Kidney tubule cell (primary cell): ENCODE measurements around the gene DHX35.

Source experiments
- DNase-seq: peaks from one replicate; pipeline ENCODE4 v3.0.0-alpha.2; 2018; ENCODE audit warnings: low spot score

DHX35 gene, protein sequence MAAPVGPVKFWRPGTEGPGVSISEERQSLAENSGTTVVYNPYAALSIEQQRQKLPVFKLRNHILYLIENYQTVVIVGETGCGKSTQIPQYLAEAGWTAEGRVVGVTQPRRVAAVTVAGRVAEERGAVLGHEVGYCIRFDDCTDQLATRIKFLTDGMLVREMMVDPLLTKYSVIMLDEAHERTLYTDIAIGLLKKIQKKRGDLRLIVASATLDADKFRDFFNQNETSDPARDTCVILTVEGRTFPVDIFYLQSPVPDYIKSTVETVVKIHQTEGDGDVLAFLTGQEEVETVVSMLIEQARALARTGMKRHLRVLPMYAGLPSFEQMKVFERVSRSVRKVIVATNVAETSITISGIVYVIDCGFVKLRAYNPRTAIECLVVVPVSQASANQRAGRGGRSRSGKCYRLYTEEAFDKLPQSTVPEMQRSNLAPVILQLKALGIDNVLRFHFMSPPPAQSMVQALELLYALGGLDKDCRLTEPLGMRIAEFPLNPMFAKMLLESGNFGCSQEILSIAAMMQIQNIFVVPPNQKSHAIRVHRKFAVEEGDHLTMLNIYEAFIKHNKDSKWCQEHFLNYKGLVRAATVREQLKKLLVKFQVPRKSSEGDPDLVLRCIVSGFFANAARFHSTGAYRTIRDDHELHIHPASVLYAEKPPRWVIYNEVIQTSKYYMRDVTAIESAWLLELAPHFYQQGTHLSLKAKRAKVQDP

DNA sequence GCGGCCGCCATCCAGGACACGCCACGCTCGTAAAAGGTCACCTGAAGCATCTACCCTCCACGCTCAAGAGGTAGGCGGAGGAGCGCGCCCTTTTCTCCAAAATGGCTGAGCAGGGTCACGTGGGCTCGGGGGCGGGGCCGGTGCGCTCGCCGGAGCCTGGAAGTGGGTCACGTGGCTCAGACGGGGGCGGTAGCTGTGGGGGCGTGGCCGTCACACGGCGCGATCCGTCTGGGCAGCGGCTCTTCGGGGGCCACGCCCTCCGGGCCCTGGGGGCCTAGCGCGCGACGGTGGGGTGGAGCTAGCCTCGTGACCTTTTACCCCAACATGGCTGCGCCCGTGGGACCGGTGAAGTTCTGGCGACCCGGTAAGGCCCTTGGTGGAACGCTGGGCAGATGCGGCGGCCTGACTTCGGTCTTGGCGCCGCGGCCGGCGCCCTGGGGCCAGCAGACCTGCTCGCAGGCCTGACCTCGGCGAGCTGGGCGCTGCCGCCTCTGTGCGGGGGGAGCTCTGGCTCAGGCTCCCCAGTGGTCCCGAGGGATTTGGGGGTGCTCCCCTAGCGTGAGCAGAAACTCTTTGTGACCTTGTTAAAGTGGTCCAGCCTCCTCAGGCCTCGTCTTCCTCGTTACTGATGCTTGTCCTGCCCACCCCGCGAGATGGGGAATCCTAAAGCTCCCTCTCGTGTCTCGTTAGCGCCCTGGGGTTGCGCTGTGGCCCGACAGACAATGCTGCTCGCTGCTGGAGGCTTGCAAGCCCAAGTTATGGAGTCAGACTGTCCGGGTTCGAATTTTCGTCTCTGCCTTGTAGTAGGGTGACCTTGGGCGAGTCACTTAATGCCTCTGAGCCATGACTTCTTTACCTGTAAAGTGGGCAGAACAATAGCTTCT, at the start of gene DHX35:
TSS of gene DHX35 (plus strand) at position 301 of the 884 bp plus-strand sequence. CDS start at position 325, 24 bp downstream.
- peak; percentile 97 for DNase-seq

DNA sequence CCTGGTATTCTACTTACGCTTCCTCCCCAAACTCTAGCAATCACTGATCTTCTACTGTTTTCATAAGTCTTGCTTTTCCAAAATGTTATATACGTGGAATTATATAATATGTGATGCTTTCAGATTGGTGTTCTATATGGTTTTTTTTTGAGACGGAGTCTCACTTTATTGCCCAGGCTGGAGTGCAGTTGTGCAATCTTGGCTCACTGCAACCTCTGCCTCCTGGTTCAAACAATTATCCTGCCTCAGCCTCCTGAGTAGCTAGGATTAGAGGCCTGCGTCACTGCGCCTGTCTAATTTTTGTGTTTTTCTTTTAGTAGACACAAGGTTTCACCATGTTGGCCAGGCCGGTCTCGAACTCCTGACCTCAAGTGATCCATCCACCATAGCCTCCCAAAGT, 46.8 kb upstream of the DHX35 start:
- no peak for DNase-seq

DNA sequence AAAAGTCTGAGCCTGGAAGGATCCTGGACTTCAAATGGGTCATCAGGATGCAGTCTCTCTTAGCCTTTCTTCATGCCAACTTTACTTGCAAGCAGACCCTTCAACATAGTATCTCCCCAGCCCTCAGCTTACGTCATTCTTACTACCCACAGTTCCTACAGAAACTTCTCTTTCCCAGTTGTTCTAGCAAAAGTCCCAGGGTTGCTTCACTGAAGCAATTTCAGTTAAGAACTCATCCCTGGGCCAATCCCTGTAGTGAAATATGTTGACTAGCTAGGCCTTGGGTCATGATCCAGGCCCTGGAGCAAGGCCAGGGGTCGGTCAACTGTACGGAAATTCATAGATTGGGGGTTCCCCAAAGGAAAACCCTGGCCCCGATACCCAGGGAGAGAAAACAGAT, 44.5 kb upstream of the DHX35 start:
- DNase-seq: no peak

DNA sequence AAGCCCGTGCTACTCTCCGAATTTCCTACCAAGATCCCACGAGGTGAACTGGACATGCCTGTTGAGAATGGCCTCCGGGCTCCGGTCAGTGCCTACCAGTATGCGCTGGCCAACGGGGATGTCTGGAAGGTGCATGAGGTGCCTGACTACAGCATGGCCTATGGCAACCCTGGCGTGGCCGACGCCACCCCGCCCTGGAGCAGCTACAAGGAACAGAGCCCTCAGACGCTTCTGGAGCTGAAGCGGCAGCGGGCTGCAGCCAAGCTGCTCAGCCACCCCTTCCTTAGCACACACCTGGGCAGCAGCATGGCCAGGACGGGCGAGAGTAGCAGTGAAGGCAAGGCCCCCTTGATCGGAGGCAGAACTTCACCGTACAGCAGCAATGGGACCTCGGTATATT, 44.0 kb upstream of the DHX35 start:
- no peak for DNase-seq

DNA sequence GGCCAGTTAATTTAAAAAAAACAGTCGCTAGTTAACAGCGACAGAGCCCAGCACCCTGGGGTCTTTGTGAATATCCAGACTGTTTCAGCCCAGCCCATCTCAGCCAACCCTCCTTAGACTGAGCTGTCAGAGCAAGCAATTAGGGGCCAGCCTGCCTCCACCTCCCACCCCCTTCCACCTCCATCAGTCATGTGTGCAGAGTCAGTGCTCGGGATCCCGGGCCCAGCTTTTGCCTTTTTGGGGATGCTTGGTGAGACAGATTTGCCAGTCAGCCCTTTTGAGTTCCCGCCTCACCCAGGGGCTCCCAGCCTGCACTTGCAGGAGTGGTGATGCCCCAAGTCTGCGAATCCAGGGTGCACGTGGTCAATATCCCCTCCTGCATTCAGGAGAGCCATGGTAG, 42.5 kb upstream of the DHX35 start:
- no peak for DNase-seq

DNA sequence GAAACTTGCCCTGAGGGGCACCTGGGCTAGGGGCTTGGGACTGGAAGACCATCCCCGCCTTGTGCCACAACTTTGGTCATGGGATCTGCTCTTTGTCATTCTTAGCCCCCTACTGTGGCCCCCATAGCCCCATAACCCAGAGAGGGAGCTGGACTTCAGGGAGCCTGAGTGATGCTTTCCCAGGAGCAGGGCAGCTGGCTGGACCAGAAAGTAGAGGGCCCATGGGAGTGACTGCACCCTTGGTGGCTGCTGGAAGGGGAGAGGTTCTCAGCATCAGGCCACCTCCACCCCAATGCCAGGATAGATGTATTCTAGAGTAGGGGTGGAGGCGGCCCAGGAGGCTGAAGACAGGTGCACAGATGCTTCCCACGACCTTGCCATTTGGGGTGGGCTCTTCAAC, 41.7 kb upstream of the DHX35 start:
- DNase-seq: no peak

DNA sequence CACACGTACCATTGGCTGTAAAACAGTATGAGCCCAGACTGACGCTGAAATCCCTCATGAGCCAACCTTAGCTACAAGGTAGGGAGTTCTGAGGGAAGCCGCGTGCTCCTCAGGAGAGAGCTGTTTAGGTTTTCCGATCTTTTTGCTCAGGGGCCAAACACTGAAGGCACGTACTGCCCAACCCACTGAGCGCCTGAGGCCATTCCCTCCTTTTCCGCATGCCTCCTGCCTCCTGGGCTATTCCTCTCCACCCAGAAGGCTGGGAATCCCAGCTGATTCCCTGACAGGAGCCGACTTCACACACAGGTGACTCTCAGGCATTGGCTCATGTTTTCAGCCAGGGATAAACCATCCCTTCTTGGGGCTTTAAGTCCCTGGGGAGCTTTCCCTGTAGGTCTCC, 41.3 kb upstream of the DHX35 start:
- DNase-seq: no peak

DNA sequence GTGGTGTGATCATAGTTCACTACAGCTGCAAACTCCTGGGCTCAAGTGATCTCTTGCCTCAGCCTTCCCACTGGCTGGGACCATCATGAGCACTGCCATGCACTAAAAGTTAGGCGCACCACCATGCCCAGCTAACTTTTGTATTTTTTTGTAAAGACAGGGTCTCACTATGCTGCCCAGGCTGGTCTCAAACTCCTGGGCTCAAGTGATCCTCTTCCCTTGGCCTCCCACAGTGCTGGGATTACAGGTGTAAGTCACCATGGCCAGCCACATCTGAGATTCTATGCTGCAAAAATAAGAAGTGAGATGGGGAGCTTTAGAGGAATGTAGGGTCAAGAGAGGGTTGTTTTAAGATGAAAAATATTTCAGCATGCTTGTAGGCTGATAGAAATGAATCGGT, 37.4 kb upstream of the DHX35 start:
- DNase-seq: no peak

DNA sequence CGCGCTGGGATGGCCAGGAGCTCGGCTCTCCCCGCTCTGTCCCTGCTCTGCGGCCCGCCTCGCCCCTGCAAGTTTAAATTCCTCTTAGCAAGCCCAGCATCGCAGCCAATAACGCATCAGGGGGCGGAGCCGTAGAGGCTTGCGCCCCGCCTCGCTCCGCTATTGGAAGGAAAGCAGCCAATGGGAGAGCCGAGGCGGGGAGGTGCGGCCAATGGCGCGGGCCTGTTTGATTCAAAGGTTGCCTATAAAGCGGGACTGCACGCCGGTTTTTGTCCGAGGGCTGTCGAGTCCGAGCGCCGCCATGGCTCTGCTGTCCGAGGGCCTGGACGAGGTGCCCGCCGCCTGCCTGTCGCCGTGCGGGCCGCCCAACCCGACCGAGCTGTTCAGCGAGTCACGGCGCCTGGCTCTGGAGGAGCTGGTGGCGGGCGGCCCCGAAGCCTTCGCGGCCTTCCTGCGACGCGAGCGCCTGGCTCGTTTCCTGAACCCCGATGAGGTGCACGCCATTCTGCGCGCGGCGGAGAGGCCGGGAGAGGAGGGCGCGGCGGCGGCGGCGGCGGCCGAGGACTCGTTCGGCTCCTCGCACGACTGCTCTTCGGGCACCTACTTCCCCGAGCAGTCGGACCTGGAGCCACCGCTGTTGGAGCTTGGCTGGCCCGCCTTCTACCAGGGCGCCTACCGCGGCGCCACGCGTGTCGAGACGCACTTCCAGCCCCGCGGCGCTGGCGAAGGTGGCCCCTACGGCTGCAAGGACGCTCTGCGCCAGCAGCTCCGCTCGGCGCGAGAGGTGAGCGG, 35.8 kb upstream of the DHX35 start, which contains the start of gene FAM83D:
TSS of gene FAM83D (plus strand) at position 276 of the 792 bp plus-strand sequence. CDS start at position 302, 26 bp downstream.
- peak; percentile 99 for DNase-seq

DNA sequence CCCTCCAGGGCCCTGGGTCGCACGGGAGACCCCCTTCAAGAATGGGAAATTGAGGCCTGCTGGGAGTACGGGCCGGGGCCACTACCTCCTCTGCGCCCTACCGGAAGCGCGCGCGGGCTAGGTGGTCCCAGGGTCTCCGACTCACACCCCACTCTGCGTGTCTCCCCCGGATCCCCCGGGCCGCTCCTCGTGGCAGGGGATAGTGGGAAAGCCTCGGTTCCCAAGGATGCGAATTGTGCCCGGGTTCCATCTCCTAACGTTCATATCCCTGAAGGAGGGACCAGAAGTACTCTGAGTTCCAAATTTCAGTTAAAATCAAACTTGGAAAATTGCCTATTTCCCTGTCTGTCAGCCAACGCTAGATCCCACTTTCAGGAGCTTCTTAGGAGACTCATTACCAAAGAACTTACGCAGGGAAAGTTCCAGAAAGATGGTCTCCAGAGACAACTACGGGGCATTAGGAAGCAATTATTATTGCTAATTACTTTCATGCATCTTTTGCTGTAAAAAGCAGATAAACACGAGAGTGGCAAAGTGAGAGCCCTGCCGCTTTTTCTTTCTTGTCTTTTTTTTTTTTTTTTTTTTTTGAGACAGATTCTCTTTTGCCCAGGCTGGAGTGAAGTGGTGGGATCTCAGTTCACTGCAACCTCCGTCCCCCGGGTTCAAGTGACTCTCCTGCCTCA, 35.1 kb upstream of the DHX35 start:
- DNase-seq: peak; percentile 28

DNA sequence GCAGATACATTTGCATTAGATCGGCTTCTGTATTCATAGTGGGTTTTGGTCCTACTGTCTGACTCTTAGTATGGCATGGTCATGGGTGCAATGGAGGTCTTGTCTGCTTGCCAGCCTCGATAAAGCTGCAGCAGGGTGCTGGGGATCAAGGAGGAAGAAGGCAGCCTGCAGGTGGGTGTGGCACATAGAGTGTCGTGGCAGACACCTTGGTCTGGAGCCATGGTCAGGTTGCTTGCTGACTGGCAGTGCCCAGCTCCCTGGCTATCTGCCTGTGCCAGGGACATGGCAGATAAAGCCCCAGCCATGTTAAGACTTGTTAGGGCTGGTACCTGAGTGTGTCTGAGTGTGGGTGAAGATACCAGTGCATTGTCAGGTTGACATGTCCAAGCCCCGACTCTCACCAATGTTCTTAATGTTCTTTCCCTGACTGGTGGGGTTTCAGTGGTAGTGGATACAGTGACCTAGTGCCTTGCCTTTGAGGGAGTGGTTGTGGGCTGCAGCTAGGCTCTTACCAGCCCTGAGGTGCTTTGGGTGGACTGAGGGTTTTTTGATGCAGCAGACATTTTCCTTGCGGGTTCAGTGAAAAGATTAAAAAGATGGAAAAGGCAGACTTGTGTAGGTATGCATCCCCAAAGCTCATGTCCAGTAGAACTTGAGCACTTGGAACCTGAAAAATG, 34.1 kb upstream of the DHX35 start:
- peak; percentile 23 for DNase-seq

DNA sequence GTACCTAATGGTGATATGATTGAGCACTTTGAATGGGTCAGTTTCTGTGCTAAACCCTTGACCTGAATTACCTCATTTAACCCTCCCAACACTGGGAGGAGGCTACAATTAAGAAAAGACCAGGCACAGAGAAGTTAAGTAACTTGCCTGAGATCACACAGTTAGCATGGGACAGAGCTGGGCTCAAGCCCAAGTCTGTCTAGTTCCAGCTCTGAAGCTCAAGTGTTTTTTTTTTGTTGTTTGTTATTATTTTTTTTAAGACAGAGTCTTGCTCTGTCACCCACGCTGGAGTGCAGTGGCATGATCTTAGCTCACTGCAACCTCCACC, 31.9 kb upstream of the DHX35 start:
- DNase-seq: no peak

DNA sequence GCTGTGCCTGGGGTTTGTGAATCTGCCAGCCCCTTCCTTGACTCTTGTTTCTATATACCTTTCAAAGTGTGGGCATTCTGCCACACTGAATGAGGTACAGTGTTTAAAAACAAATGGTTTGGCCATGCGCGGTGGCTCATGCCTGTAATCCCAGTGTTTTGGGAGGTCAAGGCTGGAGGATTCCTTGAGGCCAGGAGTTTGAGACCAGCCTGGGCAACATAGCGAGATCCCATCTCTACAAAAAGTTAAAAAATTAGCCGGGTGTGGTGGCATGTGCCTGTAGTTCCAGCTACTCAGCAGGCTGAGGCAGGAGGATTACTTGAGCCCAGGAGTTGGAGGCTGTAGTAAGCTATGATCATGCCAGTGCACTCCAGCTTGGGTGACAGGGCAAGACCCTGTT, 30.2 kb upstream of the DHX35 start:
- DNase-seq: no peak

DNA sequence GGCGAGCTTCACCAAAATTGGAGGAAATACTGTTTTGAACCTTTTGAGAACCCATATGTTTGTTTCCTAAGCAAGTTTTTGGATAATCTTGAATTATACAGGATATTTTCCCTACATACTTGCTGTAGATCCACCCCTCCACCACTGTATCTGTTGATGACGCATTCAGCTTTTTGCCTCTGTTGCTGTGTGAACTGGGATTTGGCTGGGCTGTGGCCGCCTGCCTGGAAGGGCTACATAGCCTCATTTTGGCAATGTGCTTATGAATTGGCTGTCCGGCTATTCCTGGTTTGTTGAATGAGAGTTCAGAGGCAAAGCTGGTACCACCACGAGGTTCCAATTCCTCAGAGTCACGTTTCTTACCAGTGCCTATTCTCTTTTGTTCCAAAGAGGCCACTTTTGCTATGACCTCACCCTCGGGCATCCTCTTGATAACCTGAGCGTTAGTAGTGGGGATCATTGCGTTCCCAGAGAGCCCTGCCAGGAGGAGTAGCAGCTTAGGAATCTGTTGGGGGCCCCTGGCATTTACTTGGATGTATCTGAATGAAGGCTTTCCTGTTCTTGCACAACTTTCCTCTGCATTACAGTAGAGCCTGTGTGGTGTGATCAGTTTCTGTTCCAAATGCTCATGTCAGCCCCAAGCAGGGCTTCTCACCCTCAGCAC, 29.6 kb upstream of the DHX35 start:
- DNase-seq: no peak

DNA sequence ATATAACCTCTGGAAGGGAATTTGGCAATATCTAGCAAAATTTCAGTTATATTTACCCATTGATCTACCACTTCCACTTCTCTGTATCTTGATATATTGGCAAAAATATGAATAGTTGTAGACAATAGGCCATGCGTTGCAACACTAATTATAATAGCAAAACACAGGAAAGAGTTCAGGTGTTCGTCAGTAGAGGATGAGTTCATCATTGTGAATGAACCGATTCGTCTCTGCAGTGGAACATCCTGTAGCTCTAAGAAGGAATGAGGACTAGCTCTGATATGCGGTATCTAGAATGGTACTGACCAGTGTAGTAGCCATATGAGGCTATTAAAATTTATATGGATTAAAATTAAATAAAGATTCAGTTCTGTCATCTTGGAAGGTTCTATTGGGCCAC, 27.6 kb upstream of the DHX35 start:
- DNase-seq: no peak

DNA sequence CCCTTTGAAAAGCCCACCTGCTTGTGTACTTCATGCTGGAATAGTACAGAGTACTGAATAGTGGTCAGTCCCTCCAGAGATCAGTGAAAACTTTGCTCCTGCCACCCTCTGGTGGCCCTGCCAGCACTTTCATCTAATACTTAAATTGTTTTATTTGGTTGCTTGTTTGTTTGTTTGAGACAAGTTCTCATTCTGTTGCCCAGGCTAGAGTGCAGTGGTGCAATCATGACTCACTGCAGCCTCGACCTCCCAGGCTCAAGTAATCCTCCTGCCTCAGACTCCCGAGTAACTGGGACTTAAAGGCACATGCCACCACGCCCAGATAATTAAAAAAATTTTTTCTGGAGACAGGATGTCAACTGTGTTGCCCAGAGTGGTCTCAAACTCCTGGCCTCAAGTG, 26.9 kb upstream of the DHX35 start:
- DNase-seq: peak; percentile 44

DNA sequence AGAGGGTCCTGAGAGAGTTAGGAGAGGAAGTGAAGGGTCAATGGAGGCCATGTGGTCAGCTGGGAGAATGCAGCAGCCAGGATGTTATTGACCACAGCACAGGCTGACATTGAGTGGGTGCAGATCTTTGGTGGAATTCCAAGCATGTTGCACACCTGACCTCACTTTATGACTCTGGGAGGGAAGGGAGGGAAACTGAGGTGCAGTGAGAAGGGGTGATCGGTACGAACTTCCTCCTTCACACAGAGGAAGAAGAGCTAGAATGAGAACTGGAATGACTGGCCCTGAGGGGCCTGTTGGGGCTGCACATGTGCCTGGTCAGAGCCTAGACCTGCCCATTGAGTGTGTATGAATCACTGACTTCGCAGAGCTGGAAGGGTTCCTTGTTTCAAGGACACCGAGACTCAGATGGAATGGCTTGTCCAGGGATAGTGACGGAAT, 26.2 kb upstream of the DHX35 start:
- DNase-seq: peak; percentile 59

DNA sequence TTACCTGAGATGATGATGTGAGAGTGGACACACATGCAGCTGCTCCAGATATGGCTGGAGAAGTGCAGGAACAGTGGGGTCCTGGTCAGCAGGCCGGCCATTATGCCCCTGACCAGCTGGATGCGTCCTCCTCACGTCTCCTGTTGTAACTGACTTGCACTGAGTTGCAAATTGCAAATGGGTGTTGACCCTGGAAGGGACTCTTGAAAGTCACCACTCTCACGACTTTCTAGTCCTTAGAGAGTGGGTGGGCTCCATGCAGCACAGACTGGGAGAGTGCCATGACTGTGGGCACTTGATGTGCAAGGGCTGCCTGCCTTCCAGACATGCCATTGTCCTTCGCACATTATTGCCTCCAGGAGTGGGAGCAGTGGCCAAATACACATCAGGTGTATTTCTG, 25.1 kb upstream of the DHX35 start:
- no peak for DNase-seq

DNA sequence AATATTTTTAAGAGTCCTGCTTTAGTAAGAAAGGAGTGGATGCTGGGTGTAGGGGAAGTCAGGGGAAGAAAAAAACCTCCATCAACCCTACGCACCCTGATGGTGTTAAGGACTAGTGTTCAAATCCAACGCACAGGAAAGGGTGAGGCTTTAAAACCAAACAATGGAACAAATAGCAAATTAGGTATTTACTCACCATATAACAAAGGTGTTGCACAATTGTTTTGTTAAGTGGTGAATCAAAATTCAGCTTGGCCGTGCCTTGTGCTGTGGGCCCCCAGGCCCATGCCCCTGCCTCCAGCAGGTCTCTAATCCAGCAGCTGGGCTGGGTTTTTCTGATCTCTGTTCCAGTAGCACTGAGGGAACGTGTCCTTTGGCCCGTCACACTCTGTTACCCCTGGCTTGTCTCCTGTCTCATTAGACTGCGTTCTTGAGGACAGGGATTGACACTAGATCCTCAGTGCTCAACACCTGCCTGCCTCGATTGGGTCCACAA, 24.1 kb upstream of the DHX35 start:
- no peak for DNase-seq

DNA sequence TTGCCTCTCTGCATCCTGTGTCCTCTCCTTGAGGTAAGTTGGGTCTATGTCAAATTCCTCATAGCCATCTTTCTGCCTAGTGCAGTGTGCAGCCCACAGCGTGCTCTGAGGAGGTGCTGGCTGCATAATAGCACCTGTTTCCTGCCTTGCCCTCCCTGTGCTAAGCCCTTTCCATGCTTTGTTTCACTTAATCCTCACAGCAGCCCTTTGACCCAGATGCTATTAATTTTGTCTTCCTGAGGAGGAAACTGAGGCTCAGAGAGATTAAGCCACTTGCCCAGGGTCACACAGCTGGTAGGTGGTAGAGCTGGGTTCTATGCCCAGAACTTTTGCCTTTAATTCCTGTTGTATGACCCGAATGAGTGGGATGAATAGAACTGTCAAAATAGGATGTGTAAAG, 22.5 kb upstream of the DHX35 start:
- DNase-seq: no peak
